ENCODE data around the gene APOBR.
A peak's percentile ranks its signal among the peaks of the same experiment; 100 is the strongest.
"Not testable (repeated sequence)": the region's sequence is repeated elsewhere in the genome, so short reads cannot be mapped to it uniquely, and the experiment has no call there.

APOBR gene

GRCh38 chr16:28494121-28494851 is at the start of gene APOBR:
TSS of gene APOBR (plus strand) at chr16:28494643. CDS start at chr16:28494682, 39 bp downstream.
- DNase-seq = peak; percentile 93

GRCh38 chr16:28446388-28446787 is 48.1 kb upstream of the APOBR start:
- DNase-seq = not testable (repeated sequence)

GRCh38 chr16:28447081-28447480 is 47.4 kb upstream of the APOBR start:
- not testable (repeated sequence) for DNase-seq

GRCh38 chr16:28473714-28474265 is 20.7 kb upstream of the APOBR start:
- DNase-seq = no peak

- DNase-seq = no peak
Measured at GRCh38 chr16:28475221-28475620, 19.2 kb upstream of the APOBR start.

- DNase-seq = no peak
Measured at GRCh38 chr16:28477311-28477920, 17.0 kb upstream of the APOBR start.

- DNase-seq = no peak
Measured at GRCh38 chr16:28478506-28479180, 15.8 kb upstream of the APOBR start.

GRCh38 chr16:28482026-28482425 is 12.4 kb upstream of the APOBR start:
- DNase-seq = no peak

- DNase-seq = not testable (repeated sequence)
Measured at GRCh38 chr16:28483361-28483760, 11.1 kb upstream of the APOBR start.

- no peak for DNase-seq
Measured at GRCh38 chr16:28486266-28486665, 8.2 kb upstream of the APOBR start.

- DNase-seq = no peak
Measured at GRCh38 chr16:28491230-28491969, 3.0 kb upstream of the APOBR start.

GRCh38 chr16:28491970-28492474 is 2.4 kb upstream of the APOBR start, which contains the start of gene CLN3:
TSS of gene CLN3 (minus strand) at chr16:28492074. CDS start at chr16:28491759, 315 bp downstream.
- peak; percentile 85 for DNase-seq

GRCh38 chr16:28492511-28492910 is 1.9 kb upstream of the APOBR start:
- DNase-seq = no peak

- no peak for DNase-seq
Measured at GRCh38 chr16:28495098-28495793, 803 bp downstream of the APOBR start.

- DNase-seq = no peak
Measured at GRCh38 chr16:28495795-28496749, 1.6 kb downstream of the APOBR start.

GRCh38 chr16:28496844-28497243 is 2.4 kb downstream of the APOBR start:
- no peak for DNase-seq

GRCh38 chr16:28497386-28497785 is 2.9 kb downstream of the APOBR start:
- DNase-seq = no peak

- no peak for DNase-seq
Measured at GRCh38 chr16:28497861-28498599, 3.6 kb downstream of the APOBR start.

- no peak for DNase-seq
Measured at GRCh38 chr16:28498666-28499381, 4.4 kb downstream of the APOBR start.
